HL-60/S4 treated with phorbol 12-myristate 13-acetate at 8.2 ng/mL for 4 days and 3 days (cell line): ENCODE data around the gene ZNHIT1.
"Not testable (repeated sequence)": the region's sequence is repeated elsewhere in the genome, so short reads cannot be mapped to it uniquely, and the experiment has no call there.

ENCODE experiments used
- in situ Hi-C: fragments of 300-500 bp; cut with MboI; formaldehyde crosslinking; loops from 2 replicates; pipeline ENCODE4 v1.15.0; 2022; ENCODE audit warnings: low sequenced_read_pairs

Gene ZNHIT1

GRCh38 chr7:101240226-101241014, 22.5 kb downstream of the ZNHIT1 start:
- in situ Hi-C loops = no loop called here

- in situ Hi-C loops = no loop called here
Measured at GRCh38 chr7:101241015-101241363, 23.0 kb downstream of the ZNHIT1 start.

GRCh38 chr7:101241443-101242349, 23.7 kb downstream of the ZNHIT1 start:
- in situ Hi-C loops = no loop called here

GRCh38 chr7:101243646-101244374, 25.8 kb downstream of the ZNHIT1 start:
- in situ Hi-C loops = no loop called here

- in situ Hi-C loops = no loop called here
Measured at GRCh38 chr7:101244375-101245146, 26.6 kb downstream of the ZNHIT1 start, which contains the start of gene FIS1. Gene FIS1, minus strand, starts transcription at chr7:101245081. Its CDS starts 77 bp downstream, at chr7:101245004.

- in situ Hi-C loops = no loop called here
Measured at GRCh38 chr7:101245147-101245668, 27.2 kb downstream of the ZNHIT1 start.

- in situ Hi-C loops = no loop called here
Measured at GRCh38 chr7:101248276-101248675, 30.3 kb downstream of the ZNHIT1 start.

- in situ Hi-C loops = no loop called here
Measured at GRCh38 chr7:101250324-101250723, 32.4 kb downstream of the ZNHIT1 start.

GRCh38 chr7:101251871-101252659, 34.1 kb downstream of the ZNHIT1 start:
- in situ Hi-C loops = no loop called here

- in situ Hi-C loops = not testable (repeated sequence)
Measured at GRCh38 chr7:101253199-101253598, 35.2 kb downstream of the ZNHIT1 start.

GRCh38 chr7:101255796-101256195, 37.8 kb downstream of the ZNHIT1 start:
- in situ Hi-C loops = no loop called here

- in situ Hi-C loops = no loop called here
Measured at GRCh38 chr7:101258243-101258731, 40.3 kb downstream of the ZNHIT1 start.

GRCh38 chr7:101264102-101264706, 46.2 kb downstream of the ZNHIT1 start:
- in situ Hi-C loops = not testable (repeated sequence)

GRCh38 chr7:101265622-101266516, 47.9 kb downstream of the ZNHIT1 start:
- in situ Hi-C loops = no loop called here

- in situ Hi-C loops = no loop called here
Measured at GRCh38 chr7:101269664-101270063, 51.7 kb downstream of the ZNHIT1 start.

GRCh38 chr7:101271021-101271420, 53.1 kb downstream of the ZNHIT1 start:
- in situ Hi-C loops = no loop called here

- in situ Hi-C loops = no loop called here
Measured at GRCh38 chr7:101273206-101273605, 55.2 kb downstream of the ZNHIT1 start.
